WTC11 (cell line): Measurements from ENCODE around the gene OR9Q2. TPM values are rescaled to one million over a fixed set of nuclear protein-coding genes. Genes with fewer than 3 reads are reported as not detected.

Experiments
- ATAC-seq: fragments of 200-7000 bp; cut with Tn5 transposase; 2 replicates; pipeline ENCODE4 v1.10.0; 2021; ENCODE audit warnings: mild to moderate bottlenecking, moderate library complexity
- CTCF ChIA-PET: fragments of 300-600 bp; sonication (Branson Sonifier 250); formaldehyde crosslinking; loops from one replicate; lab custom pipeline; 2021; ENCODE audit warnings: antibody characterized with exemption; lab: Charles Lee
- POLR2A ChIA-PET: fragments of 350-600 bp; sonication (Branson Sonifier 250); formaldehyde crosslinking; loops from one replicate; lab custom pipeline; 2021; ENCODE audit warnings: antibody characterized with exemption; lab: Charles Lee
- DNase-seq: peaks from one replicate; pipeline ENCODE4 v3.0.0; 2021; ENCODE audit warnings: low spot score
- H3K27ac Mint-ChIP-seq: 2 replicates; pipeline ENCODE4 v1.8.0; 2021; ENCODE audit warnings: mixed read lengths
- H3K27me3 Mint-ChIP-seq: 2 replicates; pipeline ENCODE4 v1.8.0; 2021; ENCODE audit warnings: low read depth, mild to moderate bottlenecking, moderate library complexity, mixed read lengths
- H3K36me3 Mint-ChIP-seq: 2 replicates; pipeline ENCODE4 v1.8.0; 2021; ENCODE audit warnings: mixed read lengths
- H3K4me1 Mint-ChIP-seq: 2 replicates; pipeline ENCODE4 v1.8.0; 2022; ENCODE audit warnings: mixed read lengths
- H3K4me3 Mint-ChIP-seq: 2 replicates; pipeline ENCODE4 v1.8.0; 2021; ENCODE audit warnings: mild to moderate bottlenecking, moderate library complexity, mixed read lengths
- H3K9me3 Mint-ChIP-seq: 2 replicates; pipeline ENCODE4 v1.8.0; 2021; ENCODE audit warnings: mixed read lengths
- ELF4 ChIP-seq: sonication (generic); formaldehyde crosslinking; IDR thresholded peaks from 2 replicates; pipeline ENCODE4 v1.8.1; 2022; ENCODE audit warnings: low read depth, mild to moderate bottlenecking, moderate library complexity, missing genetic modification reagents
- ETV6 ChIP-seq: sonication (generic); formaldehyde crosslinking; IDR thresholded peaks from 2 replicates; pipeline ENCODE4 v1.8.1; 2022; ENCODE audit warnings: mild to moderate bottlenecking, missing genetic modification reagents
- GABPB1 ChIP-seq: sonication (generic); formaldehyde crosslinking; IDR thresholded peaks from 2 replicates; pipeline ENCODE4 v1.8.1; 2023; ENCODE audit warnings: mild to moderate bottlenecking, missing genetic modification reagents
- GTF2I ChIP-seq: fragments of 250-450 bp; sonication (Bioruptor Pico); conservative IDR thresholded peaks from 2 replicates; pipeline ENCODE4 v1.4.0; 2021; ENCODE audit warnings: mild to moderate bottlenecking
- HMGA2 ChIP-seq: fragments of 250-450 bp; sonication (Bioruptor Pico); IDR thresholded peaks from 2 replicates; pipeline ENCODE4 v1.4.0; 2021; ENCODE audit warnings: mild to moderate bottlenecking, moderate library complexity
- MYBL2 ChIP-seq: sonication (generic); formaldehyde crosslinking; IDR thresholded peaks from 2 replicates; pipeline ENCODE4 v1.8.1; 2023; ENCODE audit warnings: mild to moderate bottlenecking, moderate library complexity, missing genetic modification reagents
- NR1H2 ChIP-seq: sonication (generic); formaldehyde crosslinking; IDR thresholded peaks from 2 replicates; pipeline ENCODE4 v1.9.0; 2021; ENCODE audit warnings: mild to moderate bottlenecking, moderate library complexity, missing genetic modification reagents
- ZNF263 ChIP-seq: sonication (generic); formaldehyde crosslinking; IDR thresholded peaks from 2 replicates; pipeline ENCODE4 v1.8.1; 2022; ENCODE audit warnings: low read depth, mild to moderate bottlenecking, moderate library complexity, missing genetic modification reagents
- ZNF317 ChIP-seq: sonication (generic); formaldehyde crosslinking; IDR thresholded peaks from 2 replicates; pipeline ENCODE4 v1.8.1; 2023; ENCODE audit warnings: low read depth, mild to moderate bottlenecking, moderate library complexity, missing genetic modification reagents, borderline replicate concordance
- total RNA-seq: library from RNA; stranded (reverse); gene quantifications from 3 replicates; pipeline ENCODE4 v1.2.3, GENCODE V29; 2021
- TF ChIP-seq, protein P1 (sequence below): sonication (generic); formaldehyde crosslinking; IDR thresholded peaks from 2 replicates; pipeline ENCODE4 v1.8.1; 2022; ENCODE audit warnings: low read depth, missing genetic modification reagents, borderline replicate concordance
- TF ChIP-seq, protein P2 (sequence below): sonication (generic); formaldehyde crosslinking; IDR thresholded peaks from 2 replicates; pipeline ENCODE4 v1.8.0; 2023; ENCODE audit warnings: missing genetic modification reagents
- TF ChIP-seq, protein P3 (sequence below): sonication (generic); formaldehyde crosslinking; IDR thresholded peaks from 2 replicates; pipeline ENCODE4 v1.8.0; 2022; ENCODE audit warnings: mild to moderate bottlenecking, missing genetic modification reagents
- TF ChIP-seq, protein P4 (sequence below): sonication (generic); formaldehyde crosslinking; IDR thresholded peaks from 2 replicates; pipeline ENCODE4 v1.8.0; 2023; ENCODE audit warnings: missing genetic modification reagents, mild to moderate bottlenecking, borderline replicate concordance
- TF ChIP-seq, protein P5 (sequence below): fragments of 250-450 bp; sonication (Bioruptor Pico); IDR thresholded peaks from 2 replicates; pipeline ENCODE4 v1.9.0; 2021; ENCODE audit warnings: mild to moderate bottlenecking, borderline replicate concordance
- TF ChIP-seq, protein P6 (sequence below): sonication (generic); formaldehyde crosslinking; IDR thresholded peaks from 2 replicates; pipeline ENCODE4 v1.8.1; 2023; ENCODE audit warnings: mild to moderate bottlenecking, missing genetic modification reagents
- TF ChIP-seq, protein P7 (sequence below): sonication (generic); formaldehyde crosslinking; IDR thresholded peaks from 2 replicates; pipeline ENCODE4 v1.8.1; 2023; ENCODE audit warnings: mild to moderate bottlenecking, missing genetic modification reagents
- TF ChIP-seq, protein P8 (sequence below): fragments of 250-450 bp; sonication (Bioruptor Pico); IDR thresholded peaks from 2 replicates; pipeline ENCODE4 v1.9.0; 2021; ENCODE audit warnings: mild to moderate bottlenecking

OR9Q2 gene
- total RNA-seq, 1 experiment from 2014 or later: not detected

DNA sequence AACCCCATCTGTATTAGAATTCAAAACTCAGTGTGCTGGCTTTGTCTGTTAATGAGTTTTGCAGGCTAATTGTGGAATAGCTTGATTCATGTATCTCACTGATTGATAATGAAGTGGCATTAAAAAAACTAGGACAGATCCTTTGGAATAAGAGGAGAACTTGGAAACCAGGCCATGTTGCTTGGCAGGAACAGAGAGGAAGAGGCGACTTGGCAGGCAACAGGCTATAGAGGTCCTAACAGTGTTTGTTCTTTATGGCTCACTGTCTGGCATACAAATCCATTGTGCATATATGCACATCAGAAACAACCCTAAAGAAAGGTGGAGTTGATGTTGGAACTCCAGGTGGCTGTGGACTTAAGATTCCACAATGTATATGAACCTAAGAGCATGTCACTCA is 46.1 kb upstream of the OR9Q2 start (continued):
- TF ChIP-seq NR1H2 (CRISPR knock-in tag) (no peak), GTF2I (CRISPR knock-in tag) (no peak), MYBL2 (CRISPR knock-in tag) (no peak), ZNF317 (CRISPR knock-in tag) (no peak), GABPB1 (CRISPR knock-in tag) (no peak), ZNF263 (CRISPR knock-in tag) (no peak), HMGA2 (CRISPR knock-in tag) (no peak)
- TF ChIP-seq, protein P1, sequence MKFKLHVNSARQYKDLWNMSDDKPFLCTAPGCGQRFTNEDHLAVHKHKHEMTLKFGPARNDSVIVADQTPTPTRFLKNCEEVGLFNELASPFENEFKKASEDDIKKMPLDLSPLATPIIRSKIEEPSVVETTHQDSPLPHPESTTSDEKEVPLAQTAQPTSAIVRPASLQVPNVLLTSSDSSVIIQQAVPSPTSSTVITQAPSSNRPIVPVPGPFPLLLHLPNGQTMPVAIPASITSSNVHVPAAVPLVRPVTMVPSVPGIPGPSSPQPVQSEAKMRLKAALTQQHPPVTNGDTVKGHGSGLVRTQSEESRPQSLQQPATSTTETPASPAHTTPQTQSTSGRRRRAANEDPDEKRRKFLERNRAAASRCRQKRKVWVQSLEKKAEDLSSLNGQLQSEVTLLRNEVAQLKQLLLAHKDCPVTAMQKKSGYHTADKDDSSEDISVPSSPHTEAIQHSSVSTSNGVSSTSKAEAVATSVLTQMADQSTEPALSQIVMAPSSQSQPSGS (CRISPR knock-in tag): no peak
- TF ChIP-seq, protein P2, sequence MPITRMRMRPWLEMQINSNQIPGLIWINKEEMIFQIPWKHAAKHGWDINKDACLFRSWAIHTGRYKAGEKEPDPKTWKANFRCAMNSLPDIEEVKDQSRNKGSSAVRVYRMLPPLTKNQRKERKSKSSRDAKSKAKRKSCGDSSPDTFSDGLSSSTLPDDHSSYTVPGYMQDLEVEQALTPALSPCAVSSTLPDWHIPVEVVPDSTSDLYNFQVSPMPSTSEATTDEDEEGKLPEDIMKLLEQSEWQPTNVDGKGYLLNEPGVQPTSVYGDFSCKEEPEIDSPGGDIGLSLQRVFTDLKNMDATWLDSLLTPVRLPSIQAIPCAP: no peak
- TF ChIP-seq, protein P3, sequence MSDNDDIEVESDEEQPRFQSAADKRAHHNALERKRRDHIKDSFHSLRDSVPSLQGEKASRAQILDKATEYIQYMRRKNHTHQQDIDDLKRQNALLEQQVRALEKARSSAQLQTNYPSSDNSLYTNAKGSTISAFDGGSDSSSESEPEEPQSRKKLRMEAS (CRISPR knock-in tag): no peak
- TF ChIP-seq, all 79 proteins: peak for 0

DNA sequence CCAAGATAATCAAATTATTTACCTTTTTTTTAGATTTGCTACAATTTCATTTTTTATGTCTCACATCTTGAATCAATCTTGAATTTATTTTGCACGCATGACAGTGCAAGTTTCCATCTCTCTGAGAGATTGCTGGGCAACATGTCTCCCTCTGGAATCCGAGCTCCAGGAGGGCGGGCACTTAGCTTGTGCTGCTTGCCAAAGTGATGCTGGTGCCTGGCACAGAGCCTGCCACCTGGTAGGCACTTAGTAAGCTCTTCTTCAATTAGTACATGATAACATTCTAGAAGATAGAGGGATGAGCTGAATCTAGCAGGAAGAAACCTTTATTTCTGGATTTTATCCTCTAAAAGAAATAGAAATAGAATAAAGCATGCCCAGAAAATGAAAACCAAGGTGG is 36.1 kb upstream of the OR9Q2 start:
- ChIA-PET CTCF (interaction anchor here (0.7 to 1.0 kb wide), 2 partner anchors 371 to 451 kb away, joined by 3 to 4 read pairs; no protein-coding TSS in a partner anchor), POLR2A (no interaction called here)
- Mint-ChIP-seq H3K4me3 (no peak overlapping the region), H3K27me3 (no peaks in the 10 kb centered on the region; the same call in 1 of the 2 replicates), H3K9me3 (peaks cover 5% of the 10 kb centered on the region), H3K36me3 (no peaks in the 10 kb centered on the region), H3K27ac (no peak overlapping the region), H3K4me1 (no peaks in the 10 kb centered on the region)
- TF ChIP-seq, protein P4, sequence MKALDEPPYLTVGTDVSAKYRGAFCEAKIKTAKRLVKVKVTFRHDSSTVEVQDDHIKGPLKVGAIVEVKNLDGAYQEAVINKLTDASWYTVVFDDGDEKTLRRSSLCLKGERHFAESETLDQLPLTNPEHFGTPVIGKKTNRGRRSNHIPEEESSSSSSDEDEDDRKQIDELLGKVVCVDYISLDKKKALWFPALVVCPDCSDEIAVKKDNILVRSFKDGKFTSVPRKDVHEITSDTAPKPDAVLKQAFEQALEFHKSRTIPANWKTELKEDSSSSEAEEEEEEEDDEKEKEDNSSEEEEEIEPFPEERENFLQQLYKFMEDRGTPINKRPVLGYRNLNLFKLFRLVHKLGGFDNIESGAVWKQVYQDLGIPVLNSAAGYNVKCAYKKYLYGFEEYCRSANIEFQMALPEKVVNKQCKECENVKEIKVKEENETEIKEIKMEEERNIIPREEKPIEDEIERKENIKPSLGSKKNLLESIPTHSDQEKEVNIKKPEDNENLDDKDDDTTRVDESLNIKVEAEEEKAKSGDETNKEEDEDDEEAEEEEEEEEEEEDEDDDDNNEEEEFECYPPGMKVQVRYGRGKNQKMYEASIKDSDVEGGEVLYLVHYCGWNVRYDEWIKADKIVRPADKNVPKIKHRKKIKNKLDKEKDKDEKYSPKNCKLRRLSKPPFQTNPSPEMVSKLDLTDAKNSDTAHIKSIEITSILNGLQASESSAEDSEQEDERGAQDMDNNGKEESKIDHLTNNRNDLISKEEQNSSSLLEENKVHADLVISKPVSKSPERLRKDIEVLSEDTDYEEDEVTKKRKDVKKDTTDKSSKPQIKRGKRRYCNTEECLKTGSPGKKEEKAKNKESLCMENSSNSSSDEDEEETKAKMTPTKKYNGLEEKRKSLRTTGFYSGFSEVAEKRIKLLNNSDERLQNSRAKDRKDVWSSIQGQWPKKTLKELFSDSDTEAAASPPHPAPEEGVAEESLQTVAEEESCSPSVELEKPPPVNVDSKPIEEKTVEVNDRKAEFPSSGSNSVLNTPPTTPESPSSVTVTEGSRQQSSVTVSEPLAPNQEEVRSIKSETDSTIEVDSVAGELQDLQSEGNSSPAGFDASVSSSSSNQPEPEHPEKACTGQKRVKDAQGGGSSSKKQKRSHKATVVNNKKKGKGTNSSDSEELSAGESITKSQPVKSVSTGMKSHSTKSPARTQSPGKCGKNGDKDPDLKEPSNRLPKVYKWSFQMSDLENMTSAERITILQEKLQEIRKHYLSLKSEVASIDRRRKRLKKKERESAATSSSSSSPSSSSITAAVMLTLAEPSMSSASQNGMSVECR (CRISPR knock-in tag): no peak
- TF ChIP-seq, protein P5, sequence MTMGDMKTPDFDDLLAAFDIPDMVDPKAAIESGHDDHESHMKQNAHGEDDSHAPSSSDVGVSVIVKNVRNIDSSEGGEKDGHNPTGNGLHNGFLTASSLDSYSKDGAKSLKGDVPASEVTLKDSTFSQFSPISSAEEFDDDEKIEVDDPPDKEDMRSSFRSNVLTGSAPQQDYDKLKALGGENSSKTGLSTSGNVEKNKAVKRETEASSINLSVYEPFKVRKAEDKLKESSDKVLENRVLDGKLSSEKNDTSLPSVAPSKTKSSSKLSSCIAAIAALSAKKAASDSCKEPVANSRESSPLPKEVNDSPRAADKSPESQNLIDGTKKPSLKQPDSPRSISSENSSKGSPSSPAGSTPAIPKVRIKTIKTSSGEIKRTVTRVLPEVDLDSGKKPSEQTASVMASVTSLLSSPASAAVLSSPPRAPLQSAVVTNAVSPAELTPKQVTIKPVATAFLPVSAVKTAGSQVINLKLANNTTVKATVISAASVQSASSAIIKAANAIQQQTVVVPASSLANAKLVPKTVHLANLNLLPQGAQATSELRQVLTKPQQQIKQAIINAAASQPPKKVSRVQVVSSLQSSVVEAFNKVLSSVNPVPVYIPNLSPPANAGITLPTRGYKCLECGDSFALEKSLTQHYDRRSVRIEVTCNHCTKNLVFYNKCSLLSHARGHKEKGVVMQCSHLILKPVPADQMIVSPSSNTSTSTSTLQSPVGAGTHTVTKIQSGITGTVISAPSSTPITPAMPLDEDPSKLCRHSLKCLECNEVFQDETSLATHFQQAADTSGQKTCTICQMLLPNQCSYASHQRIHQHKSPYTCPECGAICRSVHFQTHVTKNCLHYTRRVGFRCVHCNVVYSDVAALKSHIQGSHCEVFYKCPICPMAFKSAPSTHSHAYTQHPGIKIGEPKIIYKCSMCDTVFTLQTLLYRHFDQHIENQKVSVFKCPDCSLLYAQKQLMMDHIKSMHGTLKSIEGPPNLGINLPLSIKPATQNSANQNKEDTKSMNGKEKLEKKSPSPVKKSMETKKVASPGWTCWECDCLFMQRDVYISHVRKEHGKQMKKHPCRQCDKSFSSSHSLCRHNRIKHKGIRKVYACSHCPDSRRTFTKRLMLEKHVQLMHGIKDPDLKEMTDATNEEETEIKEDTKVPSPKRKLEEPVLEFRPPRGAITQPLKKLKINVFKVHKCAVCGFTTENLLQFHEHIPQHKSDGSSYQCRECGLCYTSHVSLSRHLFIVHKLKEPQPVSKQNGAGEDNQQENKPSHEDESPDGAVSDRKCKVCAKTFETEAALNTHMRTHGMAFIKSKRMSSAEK (CRISPR knock-in tag): no peak
- TF ChIP-seq, protein P6, sequence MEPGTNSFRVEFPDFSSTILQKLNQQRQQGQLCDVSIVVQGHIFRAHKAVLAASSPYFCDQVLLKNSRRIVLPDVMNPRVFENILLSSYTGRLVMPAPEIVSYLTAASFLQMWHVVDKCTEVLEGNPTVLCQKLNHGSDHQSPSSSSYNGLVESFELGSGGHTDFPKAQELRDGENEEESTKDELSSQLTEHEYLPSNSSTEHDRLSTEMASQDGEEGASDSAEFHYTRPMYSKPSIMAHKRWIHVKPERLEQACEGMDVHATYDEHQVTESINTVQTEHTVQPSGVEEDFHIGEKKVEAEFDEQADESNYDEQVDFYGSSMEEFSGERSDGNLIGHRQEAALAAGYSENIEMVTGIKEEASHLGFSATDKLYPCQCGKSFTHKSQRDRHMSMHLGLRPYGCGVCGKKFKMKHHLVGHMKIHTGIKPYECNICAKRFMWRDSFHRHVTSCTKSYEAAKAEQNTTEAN (CRISPR knock-in tag): no peak
- TF ChIP-seq, protein P7, sequence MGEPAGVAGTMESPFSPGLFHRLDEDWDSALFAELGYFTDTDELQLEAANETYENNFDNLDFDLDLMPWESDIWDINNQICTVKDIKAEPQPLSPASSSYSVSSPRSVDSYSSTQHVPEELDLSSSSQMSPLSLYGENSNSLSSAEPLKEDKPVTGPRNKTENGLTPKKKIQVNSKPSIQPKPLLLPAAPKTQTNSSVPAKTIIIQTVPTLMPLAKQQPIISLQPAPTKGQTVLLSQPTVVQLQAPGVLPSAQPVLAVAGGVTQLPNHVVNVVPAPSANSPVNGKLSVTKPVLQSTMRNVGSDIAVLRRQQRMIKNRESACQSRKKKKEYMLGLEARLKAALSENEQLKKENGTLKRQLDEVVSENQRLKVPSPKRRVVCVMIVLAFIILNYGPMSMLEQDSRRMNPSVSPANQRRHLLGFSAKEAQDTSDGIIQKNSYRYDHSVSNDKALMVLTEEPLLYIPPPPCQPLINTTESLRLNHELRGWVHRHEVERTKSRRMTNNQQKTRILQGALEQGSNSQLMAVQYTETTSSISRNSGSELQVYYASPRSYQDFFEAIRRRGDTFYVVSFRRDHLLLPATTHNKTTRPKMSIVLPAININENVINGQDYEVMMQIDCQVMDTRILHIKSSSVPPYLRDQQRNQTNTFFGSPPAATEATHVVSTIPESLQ (CRISPR knock-in tag): no peak
- TF ChIP-seq HMGA2 (CRISPR knock-in tag) (no peak), MYBL2 (CRISPR knock-in tag) (no peak), ELF4 (CRISPR knock-in tag) (no peak), ETV6 (CRISPR knock-in tag) (no peak)
- TF ChIP-seq, protein P8, sequence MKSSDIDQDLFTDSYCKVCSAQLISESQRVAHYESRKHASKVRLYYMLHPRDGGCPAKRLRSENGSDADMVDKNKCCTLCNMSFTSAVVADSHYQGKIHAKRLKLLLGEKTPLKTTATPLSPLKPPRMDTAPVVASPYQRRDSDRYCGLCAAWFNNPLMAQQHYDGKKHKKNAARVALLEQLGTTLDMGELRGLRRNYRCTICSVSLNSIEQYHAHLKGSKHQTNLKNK (CRISPR knock-in tag): no peak
- no peak for DNase-seq
- no peak for ATAC-seq
